ENCODE results near the gene RASGRF2.

The RASGRF2 gene

DNA sequence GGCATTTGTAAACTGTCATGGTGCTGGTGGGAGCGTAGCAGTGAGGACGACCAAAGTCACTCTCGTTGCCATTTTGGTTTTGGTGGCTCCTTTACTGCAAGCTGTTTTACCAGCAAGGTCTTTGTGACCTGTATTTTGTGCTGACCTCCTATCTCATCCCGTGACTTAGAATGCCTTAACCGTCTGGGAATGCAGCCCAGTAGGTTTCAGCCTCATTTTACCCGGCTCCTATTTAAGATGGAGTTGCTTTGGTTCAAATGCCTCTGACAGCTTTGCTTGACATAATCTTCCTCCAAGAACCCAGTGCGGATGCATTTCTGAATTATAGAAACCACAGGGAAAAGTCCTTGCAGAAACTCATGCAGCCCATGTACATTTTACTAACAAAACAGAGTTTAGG, 3.9 kb upstream of the RASGRF2 start:
- no peak overlapping the region for H2AK5ac ChIP-seq (ENCODE audit: low read length)
- no peak overlapping the region for H3K9ac ChIP-seq (ENCODE audit: low read length)
- no peaks in the 10 kb centered on the region for H3K36me3 ChIP-seq (ENCODE audit: control insufficient read depth, insufficient read depth, low read length)
- H4K5ac ChIP-seq (ENCODE audit: low read length), result no peak overlapping the region
- H3K4ac ChIP-seq (ENCODE audit: low read depth, low read length), result no peak overlapping the region
- H3K4me3 ChIP-seq (ENCODE audit: low read length), result no peak overlapping the region
- no peaks in the 10 kb centered on the region for H3K79me2 ChIP-seq (ENCODE audit: control insufficient read depth, insufficient read depth, low read length)
- H3K4me1 ChIP-seq (ENCODE audit: control insufficient read depth, low read depth, low read length), result peaks cover 6% of the 10 kb centered on the region
- no peak overlapping the region for H2BK5ac ChIP-seq (ENCODE audit: low read length)
- no peak for DNase-seq
- WGBS (ENCODE audit: extremely low coverage, insufficient coverage, low lambda C conversion rate), result no CpG with 5 or more reads among the region's 7 CpGs
- no peak overlapping the region for H2BK15ac ChIP-seq (replicated peaks; ENCODE audit: low read depth)
- no peaks in the 10 kb centered on the region for H3K27me3 ChIP-seq (ENCODE audit: insufficient read depth, low read length, poor library complexity)
- H2BK120ac ChIP-seq (ENCODE audit: low read depth, low read length), result no peak overlapping the region
- H4K8ac ChIP-seq (ENCODE audit: low read depth, low read length), result no peak overlapping the region
- no peak overlapping the region for H3K18ac ChIP-seq (ENCODE audit: low read length)
- peaks cover 2% of the 10 kb centered on the region for H3K79me1 ChIP-seq (ENCODE audit: low read length)
- no peak overlapping the region for H3K27ac ChIP-seq (ENCODE audit: low read depth, low read length)
- H3K23ac ChIP-seq (ENCODE audit: low read length), result no peak overlapping the region
- no peak overlapping the region for H3K56ac ChIP-seq (ENCODE audit: low read length)
- no peak overlapping the region for H3K4me2 ChIP-seq (ENCODE audit: low read length)

- Histone ChIP-seq H3K36me3 (ENCODE audit: control insufficient read depth, insufficient read depth, low read length) (no peaks in the 10 kb centered on the region), H2BK15ac (replicated peaks; ENCODE audit: low read depth) (no peak overlapping the region), H3K27ac (ENCODE audit: low read depth, low read length) (no peak overlapping the region), H3K23ac (ENCODE audit: low read length) (no peak overlapping the region), H2AK5ac (ENCODE audit: low read length) (no peak overlapping the region), H2BK5ac (ENCODE audit: low read length) (no peak overlapping the region), H3K9ac (ENCODE audit: low read length) (no peak overlapping the region), H3K79me2 (ENCODE audit: control insufficient read depth, insufficient read depth, low read length) (no peaks in the 10 kb centered on the region), H4K5ac (ENCODE audit: low read length) (no peak overlapping the region), H4K8ac (ENCODE audit: low read depth, low read length) (no peak overlapping the region), H3K4me3 (ENCODE audit: low read length) (no peak overlapping the region), H3K4me2 (ENCODE audit: low read length) (no peak overlapping the region), H3K18ac (ENCODE audit: low read length) (no peak overlapping the region), H2BK120ac (ENCODE audit: low read depth, low read length) (no peak overlapping the region), H3K79me1 (ENCODE audit: low read length) (peaks cover 2% of the 10 kb centered on the region), H3K56ac (ENCODE audit: low read length) (no peak overlapping the region), H3K4ac (ENCODE audit: low read depth, low read length) (no peak overlapping the region), H3K27me3 (ENCODE audit: insufficient read depth, low read length, poor library complexity) (no peaks in the 10 kb centered on the region), H3K4me1 (ENCODE audit: control insufficient read depth, low read depth, low read length) (peaks cover 6% of the 10 kb centered on the region)
- no CpG with 5 or more reads among the region's 6 CpGs for WGBS (ENCODE audit: extremely low coverage, insufficient coverage, low lambda C conversion rate)
- peak; percentile 70 for DNase-seq
Observed at GRCh38 chr5:80957031-80957761, 3.0 kb upstream of the RASGRF2 start.

- Histone ChIP-seq H3K4me2 (ENCODE audit: low read length) (no peak overlapping the region), H3K27ac (ENCODE audit: low read depth, low read length) (peak overlapping the region; percentile 10), H2BK15ac (replicated peaks; ENCODE audit: low read depth) (no peak overlapping the region), H3K79me1 (ENCODE audit: low read length) (peaks cover 2% of the 10 kb centered on the region), H3K56ac (ENCODE audit: low read length) (no peak overlapping the region), H4K5ac (ENCODE audit: low read length) (no peak overlapping the region), H3K18ac (ENCODE audit: low read length) (no peak overlapping the region), H4K8ac (ENCODE audit: low read depth, low read length) (no peak overlapping the region), H3K9ac (ENCODE audit: low read length) (no peak overlapping the region), H2BK120ac (ENCODE audit: low read depth, low read length) (no peak overlapping the region), H2BK5ac (ENCODE audit: low read length) (no peak overlapping the region), H3K4me3 (ENCODE audit: low read length) (no peak overlapping the region), H3K4me1 (ENCODE audit: control insufficient read depth, low read depth, low read length) (peaks cover 6% of the 10 kb centered on the region), H3K36me3 (ENCODE audit: control insufficient read depth, insufficient read depth, low read length) (no peaks in the 10 kb centered on the region), H3K23ac (ENCODE audit: low read length) (no peak overlapping the region), H2AK5ac (ENCODE audit: low read length) (no peak overlapping the region), H3K27me3 (ENCODE audit: insufficient read depth, low read length, poor library complexity) (no peaks in the 10 kb centered on the region), H3K79me2 (ENCODE audit: control insufficient read depth, insufficient read depth, low read length) (peaks cover 2% of the 10 kb centered on the region), H3K4ac (ENCODE audit: low read depth, low read length) (no peak overlapping the region)
- WGBS (ENCODE audit: extremely low coverage, insufficient coverage, low lambda C conversion rate), result no CpG with 5 or more reads among the region's 4 CpGs
- DNase-seq, result no peak
Observed at GRCh38 chr5:80958616-80959015, 1.5 kb upstream of the RASGRF2 start.

DNA sequence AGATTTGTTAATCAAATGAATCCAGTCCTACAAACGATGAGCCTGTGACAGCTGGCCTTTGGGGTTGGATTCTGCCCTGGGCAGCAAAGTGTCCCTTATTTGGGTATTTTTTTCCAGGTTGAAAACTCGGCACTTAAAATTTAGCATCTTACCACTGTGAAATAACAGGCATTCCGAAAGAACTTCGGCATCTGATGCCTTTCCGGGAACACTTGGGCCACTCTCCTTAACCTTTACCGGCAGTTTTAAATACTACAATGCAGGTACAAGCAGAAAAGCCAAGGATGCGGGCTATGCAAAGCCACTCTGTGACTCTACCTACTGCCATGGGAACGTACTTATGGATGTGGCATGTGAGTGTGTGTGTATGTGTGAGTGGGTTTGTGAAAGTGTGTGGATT, 1.0 kb upstream of the RASGRF2 start:
- Histone ChIP-seq H3K79me2 (ENCODE audit: control insufficient read depth, insufficient read depth, low read length) (peaks cover 2% of the 10 kb centered on the region), H3K4me1 (ENCODE audit: control insufficient read depth, low read depth, low read length) (peaks cover 6% of the 10 kb centered on the region), H3K4me3 (ENCODE audit: low read length) (no peak overlapping the region), H3K18ac (ENCODE audit: low read length) (no peak overlapping the region), H3K27me3 (ENCODE audit: insufficient read depth, low read length, poor library complexity) (no peaks in the 10 kb centered on the region), H3K36me3 (ENCODE audit: control insufficient read depth, insufficient read depth, low read length) (no peaks in the 10 kb centered on the region), H4K8ac (ENCODE audit: low read depth, low read length) (no peak overlapping the region), H2BK15ac (replicated peaks; ENCODE audit: low read depth) (no peak overlapping the region), H4K5ac (ENCODE audit: low read length) (no peak overlapping the region), H3K4ac (ENCODE audit: low read depth, low read length) (no peak overlapping the region), H3K23ac (ENCODE audit: low read length) (no peak overlapping the region), H3K27ac (ENCODE audit: low read depth, low read length) (peak overlapping the region; percentile 10), H3K4me2 (ENCODE audit: low read length) (no peak overlapping the region), H2BK5ac (ENCODE audit: low read length) (no peak overlapping the region), H2BK120ac (ENCODE audit: low read depth, low read length) (no peak overlapping the region), H3K9ac (ENCODE audit: low read length) (no peak overlapping the region), H2AK5ac (ENCODE audit: low read length) (no peak overlapping the region), H3K79me1 (ENCODE audit: low read length) (peaks cover 2% of the 10 kb centered on the region), H3K56ac (ENCODE audit: low read length) (peak overlapping the region; percentile 91)
- no CpG with 5 or more reads among the region's 8 CpGs for WGBS (ENCODE audit: extremely low coverage, insufficient coverage, low lambda C conversion rate)
- DNase-seq, result peak; percentile 65

- Histone ChIP-seq H4K5ac (ENCODE audit: low read length) (no peak overlapping the region), H2AK5ac (ENCODE audit: low read length) (no peak overlapping the region), H3K4me3 (ENCODE audit: low read length) (peak overlapping the region; percentile 57), H3K23ac (ENCODE audit: low read length) (peak overlapping the region; percentile 51), H2BK5ac (ENCODE audit: low read length) (no peak overlapping the region), H3K27ac (ENCODE audit: low read depth, low read length) (no peak overlapping the region), H3K4ac (ENCODE audit: low read depth, low read length) (no peak overlapping the region), H3K9ac (ENCODE audit: low read length) (peak overlapping the region; percentile 57), H3K79me2 (ENCODE audit: control insufficient read depth, insufficient read depth, low read length) (peaks cover 2% of the 10 kb centered on the region), H3K36me3 (ENCODE audit: control insufficient read depth, insufficient read depth, low read length) (no peaks in the 10 kb centered on the region), H3K4me2 (ENCODE audit: low read length) (peak overlapping the region; percentile 85), H2BK120ac (ENCODE audit: low read depth, low read length) (no peak overlapping the region), H2BK15ac (replicated peaks; ENCODE audit: low read depth) (no peak overlapping the region), H3K79me1 (ENCODE audit: low read length) (peaks cover 2% of the 10 kb centered on the region), H3K18ac (ENCODE audit: low read length) (no peak overlapping the region), H3K56ac (ENCODE audit: low read length) (peak overlapping the region; percentile 91), H4K8ac (ENCODE audit: low read depth, low read length) (no peak overlapping the region), H3K4me1 (ENCODE audit: control insufficient read depth, low read depth, low read length) (peaks cover 6% of the 10 kb centered on the region), H3K27me3 (ENCODE audit: insufficient read depth, low read length, poor library complexity) (no peaks in the 10 kb centered on the region)
- WGBS (ENCODE audit: extremely low coverage, insufficient coverage, low lambda C conversion rate), result no CpG with 5 or more reads among the region's 84 CpGs
- peak; percentile 55 for DNase-seq
Observed at GRCh38 chr5:80960531-80961375, 590 bp downstream of the RASGRF2 start.

All from mesendoderm (in vitro differentiated cells).